Measurements from ENCODE around the gene PAN3. TPM values are rescaled to one million over a fixed set of nuclear protein-coding genes. Genes with fewer than 3 reads are reported as not detected.

The PAN3 gene
- total and polyA plus RNA-seq, 2 experiments from 2014 or later = 27.4 to 58.2 TPM

DNA sequence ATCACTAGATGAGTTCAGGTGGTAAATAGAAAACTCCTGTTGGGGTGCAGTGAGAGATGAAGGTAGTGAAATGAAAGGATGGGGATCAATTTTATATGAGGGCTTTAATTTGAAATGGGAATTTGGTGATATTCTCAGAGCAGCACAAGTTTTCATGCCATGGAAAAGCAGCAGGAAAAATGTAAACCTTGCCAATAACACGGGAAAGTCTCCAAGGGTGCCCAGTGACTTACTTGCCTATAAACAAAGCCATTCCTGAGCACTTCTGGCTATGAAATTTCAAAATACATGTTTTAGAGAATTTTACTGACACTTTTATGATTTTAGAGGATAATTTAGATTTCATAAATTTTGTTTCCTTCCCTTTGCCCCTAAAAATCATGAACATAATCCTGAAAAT is 21.6 kb upstream of the PAN3 start:
- Histone ChIP-seq H4K20me1 (replicated peaks; ENCODE audit: insufficient read depth) (no peaks in the 10 kb centered on the region), H3K27me3 (ENCODE audit: insufficient read depth) (no peaks in the 10 kb centered on the region), H3K4me3 (no peak overlapping the region), H3K27ac (ENCODE audit: low read depth) (no peak overlapping the region), H3K79me2 (replicated peaks; ENCODE audit: insufficient read depth) (no peaks in the 10 kb centered on the region), H2AFZ (no peak overlapping the region), H3K4me1 (ENCODE audit: insufficient read depth) (no peaks in the 10 kb centered on the region), H3K4me2 (no peak overlapping the region), H3K36me3 (ENCODE audit: insufficient read depth) (no peaks in the 10 kb centered on the region), H3K9me2 (ENCODE audit: insufficient read depth) (no peaks in the 10 kb centered on the region), H3F3A (replicated peaks; ENCODE audit: low read depth) (no peaks in the 10 kb centered on the region)
- DNase-seq (ENCODE audit: low spot score) = no peak
- peaks cover 5% of the 10 kb centered on the region; the same call in 2 of the 3 replicates for H3K4me1 Mint-ChIP-seq
- peaks cover 2% of the 10 kb centered on the region; the same call in 1 of the 3 replicates for H3K9me3 Mint-ChIP-seq
- peaks cover 6% of the 10 kb centered on the region for H3K27me3 Mint-ChIP-seq (ENCODE audit: insufficient read depth, low read depth, poor library complexity)
- no peak overlapping the region for H3K4me3 Mint-ChIP-seq
- H3K27ac Mint-ChIP-seq = no peak overlapping the region
- H3K36me3 Mint-ChIP-seq (ENCODE audit: low read depth) = no peaks in the 10 kb centered on the region
- no peak for ATAC-seq
- no peak for TF ChIP-seq JUNB (IDR thresholded peaks at IDR 0.05; ENCODE audit: unreplicated experiment)
- no peak for TF ChIP-seq EZH2phosphoT487 (IDR thresholded peaks at IDR 0.05; ENCODE audit: unreplicated experiment)
- TF ChIP-seq ZNF114 (CRISPR knock-in tag; IDR thresholded peaks at IDR 0.05) = no peak
- no peak for TF ChIP-seq STAT1 (IDR thresholded peaks at IDR 0.05; ENCODE audit: unreplicated experiment)
- TF ChIP-seq, protein P1, sequence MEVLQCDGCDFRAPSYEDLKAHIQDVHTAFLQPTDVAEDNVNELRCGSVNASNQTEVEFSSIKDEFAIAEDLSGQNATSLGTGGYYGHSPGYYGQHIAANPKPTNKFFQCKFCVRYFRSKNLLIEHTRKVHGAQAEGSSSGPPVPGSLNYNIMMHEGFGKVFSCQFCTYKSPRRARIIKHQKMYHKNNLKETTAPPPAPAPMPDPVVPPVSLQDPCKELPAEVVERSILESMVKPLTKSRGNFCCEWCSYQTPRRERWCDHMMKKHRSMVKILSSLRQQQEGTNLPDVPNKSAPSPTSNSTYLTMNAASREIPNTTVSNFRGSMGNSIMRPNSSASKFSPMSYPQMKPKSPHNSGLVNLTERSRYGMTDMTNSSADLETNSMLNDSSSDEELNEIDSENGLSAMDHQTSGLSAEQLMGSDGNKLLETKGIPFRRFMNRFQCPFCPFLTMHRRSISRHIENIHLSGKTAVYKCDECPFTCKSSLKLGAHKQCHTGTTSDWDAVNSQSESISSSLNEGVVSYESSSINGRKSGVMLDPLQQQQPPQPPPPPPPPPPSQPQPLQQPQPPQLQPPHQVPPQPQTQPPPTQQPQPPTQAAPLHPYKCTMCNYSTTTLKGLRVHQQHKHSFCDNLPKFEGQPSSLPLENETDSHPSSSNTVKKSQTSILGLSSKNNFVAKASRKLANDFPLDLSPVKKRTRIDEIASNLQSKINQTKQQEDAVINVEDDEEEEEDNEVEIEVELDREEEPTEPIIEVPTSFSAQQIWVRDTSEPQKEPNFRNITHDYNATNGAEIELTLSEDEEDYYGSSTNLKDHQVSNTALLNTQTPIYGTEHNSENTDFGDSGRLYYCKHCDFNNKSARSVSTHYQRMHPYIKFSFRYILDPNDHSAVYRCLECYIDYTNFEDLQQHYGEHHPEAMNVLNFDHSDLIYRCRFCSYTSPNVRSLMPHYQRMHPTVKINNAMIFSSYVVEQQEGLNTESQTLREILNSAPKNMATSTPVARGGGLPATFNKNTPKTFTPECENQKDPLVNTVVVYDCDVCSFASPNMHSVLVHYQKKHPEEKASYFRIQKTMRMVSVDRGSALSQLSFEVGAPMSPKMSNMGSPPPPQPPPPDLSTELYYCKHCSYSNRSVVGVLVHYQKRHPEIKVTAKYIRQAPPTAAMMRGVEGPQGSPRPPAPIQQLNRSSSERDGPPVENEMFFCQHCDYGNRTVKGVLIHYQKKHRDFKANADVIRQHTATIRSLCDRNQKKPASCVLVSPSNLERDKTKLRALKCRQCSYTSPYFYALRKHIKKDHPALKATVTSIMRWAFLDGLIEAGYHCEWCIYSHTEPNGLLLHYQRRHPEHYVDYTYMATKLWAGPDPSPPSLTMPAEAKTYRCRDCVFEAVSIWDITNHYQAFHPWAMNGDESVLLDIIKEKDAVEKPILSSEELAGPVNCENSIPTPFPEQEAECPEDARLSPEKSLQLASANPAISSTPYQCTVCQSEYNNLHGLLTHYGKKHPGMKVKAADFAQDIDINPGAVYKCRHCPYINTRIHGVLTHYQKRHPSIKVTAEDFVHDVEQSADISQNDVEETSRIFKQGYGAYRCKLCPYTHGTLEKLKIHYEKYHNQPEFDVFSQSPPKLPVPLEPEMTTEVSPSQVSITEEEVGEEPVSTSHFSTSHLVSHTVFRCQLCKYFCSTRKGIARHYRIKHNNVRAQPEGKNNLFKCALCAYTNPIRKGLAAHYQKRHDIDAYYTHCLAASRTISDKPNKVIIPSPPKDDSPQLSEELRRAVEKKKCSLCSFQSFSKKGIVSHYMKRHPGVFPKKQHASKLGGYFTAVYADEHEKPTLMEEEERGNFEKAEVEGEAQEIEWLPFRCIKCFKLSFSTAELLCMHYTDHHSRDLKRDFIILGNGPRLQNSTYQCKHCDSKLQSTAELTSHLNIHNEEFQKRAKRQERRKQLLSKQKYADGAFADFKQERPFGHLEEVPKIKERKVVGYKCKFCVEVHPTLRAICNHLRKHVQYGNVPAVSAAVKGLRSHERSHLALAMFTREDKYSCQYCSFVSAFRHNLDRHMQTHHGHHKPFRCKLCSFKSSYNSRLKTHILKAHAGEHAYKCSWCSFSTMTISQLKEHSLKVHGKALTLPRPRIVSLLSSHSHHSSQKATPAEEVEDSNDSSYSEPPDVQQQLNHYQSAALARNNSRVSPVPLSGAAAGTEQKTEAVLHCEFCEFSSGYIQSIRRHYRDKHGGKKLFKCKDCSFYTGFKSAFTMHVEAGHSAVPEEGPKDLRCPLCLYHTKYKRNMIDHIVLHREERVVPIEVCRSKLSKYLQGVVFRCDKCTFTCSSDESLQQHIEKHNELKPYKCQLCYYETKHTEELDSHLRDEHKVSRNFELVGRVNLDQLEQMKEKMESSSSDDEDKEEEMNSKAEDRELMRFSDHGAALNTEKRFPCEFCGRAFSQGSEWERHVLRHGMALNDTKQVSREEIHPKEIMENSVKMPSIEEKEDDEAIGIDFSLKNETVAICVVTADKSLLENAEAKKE (CRISPR knock-in tag; IDR thresholded peaks at IDR 0.05) = no peak
- TF ChIP-seq, protein P2, sequence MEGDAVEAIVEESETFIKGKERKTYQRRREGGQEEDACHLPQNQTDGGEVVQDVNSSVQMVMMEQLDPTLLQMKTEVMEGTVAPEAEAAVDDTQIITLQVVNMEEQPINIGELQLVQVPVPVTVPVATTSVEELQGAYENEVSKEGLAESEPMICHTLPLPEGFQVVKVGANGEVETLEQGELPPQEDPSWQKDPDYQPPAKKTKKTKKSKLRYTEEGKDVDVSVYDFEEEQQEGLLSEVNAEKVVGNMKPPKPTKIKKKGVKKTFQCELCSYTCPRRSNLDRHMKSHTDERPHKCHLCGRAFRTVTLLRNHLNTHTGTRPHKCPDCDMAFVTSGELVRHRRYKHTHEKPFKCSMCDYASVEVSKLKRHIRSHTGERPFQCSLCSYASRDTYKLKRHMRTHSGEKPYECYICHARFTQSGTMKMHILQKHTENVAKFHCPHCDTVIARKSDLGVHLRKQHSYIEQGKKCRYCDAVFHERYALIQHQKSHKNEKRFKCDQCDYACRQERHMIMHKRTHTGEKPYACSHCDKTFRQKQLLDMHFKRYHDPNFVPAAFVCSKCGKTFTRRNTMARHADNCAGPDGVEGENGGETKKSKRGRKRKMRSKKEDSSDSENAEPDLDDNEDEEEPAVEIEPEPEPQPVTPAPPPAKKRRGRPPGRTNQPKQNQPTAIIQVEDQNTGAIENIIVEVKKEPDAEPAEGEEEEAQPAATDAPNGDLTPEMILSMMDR (conservative IDR thresholded peaks at IDR 0.05; ENCODE audit: low read depth in 2 of 2) = no peak
- no peak for TF ChIP-seq EZH2 (IDR thresholded peaks at IDR 0.05; ENCODE audit: low read depth, unreplicated experiment)
- TF ChIP-seq NANOG (IDR thresholded peaks at IDR 0.05; ENCODE audit: borderline replicate concordance) = no peak
- TF ChIP-seq, protein P3, sequence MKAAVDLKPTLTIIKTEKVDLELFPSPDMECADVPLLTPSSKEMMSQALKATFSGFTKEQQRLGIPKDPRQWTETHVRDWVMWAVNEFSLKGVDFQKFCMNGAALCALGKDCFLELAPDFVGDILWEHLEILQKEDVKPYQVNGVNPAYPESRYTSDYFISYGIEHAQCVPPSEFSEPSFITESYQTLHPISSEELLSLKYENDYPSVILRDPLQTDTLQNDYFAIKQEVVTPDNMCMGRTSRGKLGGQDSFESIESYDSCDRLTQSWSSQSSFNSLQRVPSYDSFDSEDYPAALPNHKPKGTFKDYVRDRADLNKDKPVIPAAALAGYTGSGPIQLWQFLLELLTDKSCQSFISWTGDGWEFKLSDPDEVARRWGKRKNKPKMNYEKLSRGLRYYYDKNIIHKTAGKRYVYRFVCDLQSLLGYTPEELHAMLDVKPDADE (IDR thresholded peaks at IDR 0.05) = no peak
- TF ChIP-seq, protein P4, sequence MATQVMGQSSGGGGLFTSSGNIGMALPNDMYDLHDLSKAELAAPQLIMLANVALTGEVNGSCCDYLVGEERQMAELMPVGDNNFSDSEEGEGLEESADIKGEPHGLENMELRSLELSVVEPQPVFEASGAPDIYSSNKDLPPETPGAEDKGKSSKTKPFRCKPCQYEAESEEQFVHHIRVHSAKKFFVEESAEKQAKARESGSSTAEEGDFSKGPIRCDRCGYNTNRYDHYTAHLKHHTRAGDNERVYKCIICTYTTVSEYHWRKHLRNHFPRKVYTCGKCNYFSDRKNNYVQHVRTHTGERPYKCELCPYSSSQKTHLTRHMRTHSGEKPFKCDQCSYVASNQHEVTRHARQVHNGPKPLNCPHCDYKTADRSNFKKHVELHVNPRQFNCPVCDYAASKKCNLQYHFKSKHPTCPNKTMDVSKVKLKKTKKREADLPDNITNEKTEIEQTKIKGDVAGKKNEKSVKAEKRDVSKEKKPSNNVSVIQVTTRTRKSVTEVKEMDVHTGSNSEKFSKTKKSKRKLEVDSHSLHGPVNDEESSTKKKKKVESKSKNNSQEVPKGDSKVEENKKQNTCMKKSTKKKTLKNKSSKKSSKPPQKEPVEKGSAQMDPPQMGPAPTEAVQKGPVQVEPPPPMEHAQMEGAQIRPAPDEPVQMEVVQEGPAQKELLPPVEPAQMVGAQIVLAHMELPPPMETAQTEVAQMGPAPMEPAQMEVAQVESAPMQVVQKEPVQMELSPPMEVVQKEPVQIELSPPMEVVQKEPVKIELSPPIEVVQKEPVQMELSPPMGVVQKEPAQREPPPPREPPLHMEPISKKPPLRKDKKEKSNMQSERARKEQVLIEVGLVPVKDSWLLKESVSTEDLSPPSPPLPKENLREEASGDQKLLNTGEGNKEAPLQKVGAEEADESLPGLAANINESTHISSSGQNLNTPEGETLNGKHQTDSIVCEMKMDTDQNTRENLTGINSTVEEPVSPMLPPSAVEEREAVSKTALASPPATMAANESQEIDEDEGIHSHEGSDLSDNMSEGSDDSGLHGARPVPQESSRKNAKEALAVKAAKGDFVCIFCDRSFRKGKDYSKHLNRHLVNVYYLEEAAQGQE (IDR thresholded peaks at IDR 0.05; ENCODE audit: unreplicated experiment) = no peak
- TF ChIP-seq CREB1 (CRISPR knock-in tag; IDR thresholded peaks at IDR 0.05; ENCODE audit: low read depth) = no peak
- TF ChIP-seq POLR2AphosphoS5 (IDR thresholded peaks at IDR 0.05; ENCODE audit: low read depth) = no peak
- no peak for TF ChIP-seq ZNF331 (CRISPR knock-in tag; IDR thresholded peaks at IDR 0.05; ENCODE audit: low read depth)

Data from GM23338 (cell line).